Germinal center (tissue), 1 donor: Measurements from ENCODE around the gene HSDL1.
"Not testable (repeated sequence)": the region's sequence is repeated elsewhere in the genome, so short reads cannot be mapped to it uniquely, and the experiment has no call there.

Experiments
- DNase-seq: peaks from one replicate; pipeline ENCODE4 v3.0.0; 2012; ENCODE audit warnings: mixed read lengths, low spot score

The HSDL1 gene

DNA sequence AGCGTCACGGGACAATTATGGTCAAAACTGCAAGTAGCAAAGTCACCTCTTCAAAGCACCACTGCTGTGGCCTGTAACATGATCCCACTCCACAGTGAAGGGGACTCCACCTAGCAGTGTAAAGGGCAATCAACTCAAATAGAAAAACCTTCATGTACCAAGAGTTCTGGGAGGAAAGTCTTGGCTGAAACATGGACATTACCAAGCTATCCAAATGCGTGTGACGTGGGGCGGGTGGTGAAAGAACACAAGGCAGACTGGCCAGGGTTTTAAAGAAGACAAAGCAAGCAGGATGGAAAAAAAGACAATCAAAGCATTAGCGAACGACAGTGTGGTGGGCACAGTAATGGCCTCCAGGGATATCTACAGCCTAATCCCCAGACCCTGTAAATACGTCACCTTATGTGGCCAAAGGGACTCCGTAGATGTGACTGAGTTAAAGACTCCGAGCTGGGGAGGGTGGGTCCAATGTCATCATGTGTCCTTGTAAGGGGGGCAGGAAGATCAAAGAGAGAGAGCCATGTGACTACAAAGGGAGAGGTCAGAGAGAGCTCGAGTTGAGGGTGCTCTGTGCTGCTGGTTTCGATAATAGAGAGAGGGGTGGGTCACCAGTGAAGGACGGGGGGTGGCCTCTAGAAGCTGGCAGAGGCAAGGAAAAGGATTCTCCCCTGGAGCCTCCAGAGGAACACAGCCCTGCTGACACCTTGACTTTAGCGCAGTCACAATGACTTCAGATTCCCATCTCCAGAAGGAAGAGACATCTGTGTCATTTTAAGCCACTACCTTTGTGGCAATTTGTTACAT, 6.0 kb downstream of the HSDL1 start:
- no peak for DNase-seq

- DNase-seq = no peak
Measured at GRCh38 chr16:84138500-84138823, 6.5 kb downstream of the HSDL1 start.

DNA sequence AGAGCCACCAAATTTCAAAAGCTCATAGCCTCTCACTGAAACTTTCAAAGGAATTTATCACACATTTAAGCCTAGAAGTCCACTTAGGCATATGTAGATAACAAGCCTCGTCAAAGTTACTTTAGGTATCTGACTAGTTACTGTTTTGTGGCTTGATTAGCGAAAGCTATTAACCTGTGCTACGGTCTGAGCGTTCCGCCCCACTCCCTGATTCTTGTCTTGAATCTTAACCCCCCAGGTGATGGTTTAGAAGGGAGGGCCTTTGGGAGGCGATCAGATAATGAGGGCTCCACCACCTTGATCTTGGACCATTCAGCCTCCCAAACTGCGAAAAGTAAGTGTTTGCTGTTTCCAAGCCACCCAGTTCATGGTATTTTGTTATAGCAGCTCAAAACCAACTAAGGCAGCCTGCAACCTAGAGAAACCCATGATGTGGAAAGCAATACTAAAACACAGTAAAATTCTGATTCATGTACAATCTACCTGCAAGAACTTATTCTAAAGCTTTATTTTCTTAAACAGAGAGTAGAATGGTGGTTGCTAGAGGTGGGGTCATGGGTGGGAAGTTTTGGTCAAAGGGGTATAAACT, 7.1 kb downstream of the HSDL1 start:
- DNase-seq = no peak

DNA sequence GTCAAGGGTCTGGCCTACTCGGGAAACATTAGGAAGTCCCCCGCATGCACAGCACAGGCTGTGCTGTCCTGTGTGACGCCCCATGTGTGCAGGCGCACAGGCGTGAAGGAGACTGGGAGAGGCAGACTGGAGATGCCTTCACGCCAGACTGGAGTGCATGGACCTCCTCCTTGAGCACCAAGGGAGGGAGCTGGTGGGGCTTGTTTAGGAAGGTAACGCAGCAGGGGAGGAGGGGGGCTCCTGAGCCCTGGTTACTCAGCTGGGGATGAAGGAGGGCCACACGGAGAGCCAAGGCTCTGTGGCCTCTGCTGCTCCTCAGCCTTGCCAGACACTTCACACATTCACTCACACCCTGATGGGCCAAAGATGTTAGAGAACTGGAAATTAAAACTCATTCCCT, 7.7 kb downstream of the HSDL1 start:
- no peak for DNase-seq

DNA sequence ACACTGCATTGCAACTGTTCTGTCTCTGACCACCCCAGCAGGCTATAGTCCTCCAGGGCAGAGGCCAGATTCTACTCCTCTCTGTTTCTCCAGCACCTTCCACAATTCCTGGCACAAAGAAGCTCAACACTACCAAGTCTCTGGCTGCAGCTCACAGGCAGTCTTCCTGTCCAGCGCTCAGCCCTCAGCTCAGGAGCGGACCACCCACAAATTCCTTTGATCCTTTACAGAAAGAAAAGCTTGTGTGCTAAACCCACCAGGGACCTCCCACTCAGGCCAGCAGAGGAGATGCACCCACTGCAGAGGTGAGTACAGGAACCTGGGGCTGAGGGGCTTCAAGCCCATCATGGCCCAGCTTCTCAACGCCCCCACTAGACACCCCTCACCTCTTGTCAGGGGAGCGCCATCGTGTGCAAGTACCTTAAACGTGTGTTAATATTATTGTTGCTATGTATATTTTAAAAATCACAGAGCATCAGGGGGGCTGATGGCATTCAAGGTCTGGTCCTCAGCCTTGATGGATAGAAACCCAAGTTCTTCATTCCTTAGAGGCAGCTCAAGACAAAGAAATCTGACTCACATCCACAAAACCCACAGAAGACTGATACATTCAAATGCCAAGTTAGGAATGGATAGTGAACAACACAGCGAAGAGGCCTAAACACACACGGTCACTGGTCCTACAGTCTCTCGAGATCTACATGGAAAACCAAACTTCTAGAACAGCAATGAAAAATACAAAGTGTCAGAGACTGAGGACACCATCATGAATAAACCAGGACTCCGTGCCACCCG, 8.4 kb downstream of the HSDL1 start:
- no peak for DNase-seq

- DNase-seq = no peak
Measured at GRCh38 chr16:84132527-84133285, 12.3 kb downstream of the HSDL1 start.

GRCh38 chr16:84131117-84131516, 13.9 kb downstream of the HSDL1 start:
- DNase-seq = no peak

DNA sequence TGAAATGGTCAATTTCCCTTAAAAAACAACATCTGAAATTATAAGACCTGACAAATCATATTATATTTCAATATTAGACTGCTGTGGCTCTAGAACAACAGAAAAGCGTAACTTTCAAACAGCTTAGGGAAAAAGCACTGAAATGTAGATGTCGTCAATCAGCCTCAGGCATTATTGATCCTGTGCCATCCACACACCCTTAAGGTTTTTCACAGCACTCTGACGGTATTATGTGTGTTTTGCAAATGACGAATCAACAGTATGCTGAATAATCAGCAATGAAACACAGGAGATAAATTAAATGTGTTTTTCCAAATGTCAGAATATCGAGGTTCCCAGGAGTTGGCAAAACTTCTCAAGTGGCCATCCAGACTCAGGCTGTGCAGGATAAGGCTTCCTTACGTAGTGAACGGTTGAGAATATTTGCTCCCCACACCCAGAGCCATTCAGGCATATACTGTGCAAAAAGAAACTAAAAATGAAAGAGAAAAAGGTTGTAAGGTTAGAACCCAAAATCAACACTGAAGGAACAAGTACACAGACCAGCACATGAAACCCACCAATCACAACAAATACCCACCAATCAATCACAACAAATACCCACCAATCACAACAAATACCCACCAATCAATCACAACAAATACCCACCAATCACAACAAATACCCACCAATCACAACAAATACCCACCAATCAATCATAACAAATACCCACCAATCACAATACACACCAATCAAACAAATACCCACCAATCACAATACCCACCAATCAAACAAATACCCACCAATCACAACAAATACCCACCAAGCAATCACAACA, 20.5 kb downstream of the HSDL1 start:
- DNase-seq = no peak

- DNase-seq = no peak
Measured at GRCh38 chr16:84121007-84121406, 24.0 kb downstream of the HSDL1 start.

- DNase-seq = no peak
Measured at GRCh38 chr16:84120023-84120422, 25.0 kb downstream of the HSDL1 start.

- DNase-seq = no peak
Measured at GRCh38 chr16:84119368-84119767, 25.6 kb downstream of the HSDL1 start.

- DNase-seq = not testable (repeated sequence)
Measured at GRCh38 chr16:84118315-84118714, 26.7 kb downstream of the HSDL1 start.

- peak; percentile 49 for DNase-seq
Measured at GRCh38 chr16:84117494-84117843, 27.5 kb downstream of the HSDL1 start.

DNA sequence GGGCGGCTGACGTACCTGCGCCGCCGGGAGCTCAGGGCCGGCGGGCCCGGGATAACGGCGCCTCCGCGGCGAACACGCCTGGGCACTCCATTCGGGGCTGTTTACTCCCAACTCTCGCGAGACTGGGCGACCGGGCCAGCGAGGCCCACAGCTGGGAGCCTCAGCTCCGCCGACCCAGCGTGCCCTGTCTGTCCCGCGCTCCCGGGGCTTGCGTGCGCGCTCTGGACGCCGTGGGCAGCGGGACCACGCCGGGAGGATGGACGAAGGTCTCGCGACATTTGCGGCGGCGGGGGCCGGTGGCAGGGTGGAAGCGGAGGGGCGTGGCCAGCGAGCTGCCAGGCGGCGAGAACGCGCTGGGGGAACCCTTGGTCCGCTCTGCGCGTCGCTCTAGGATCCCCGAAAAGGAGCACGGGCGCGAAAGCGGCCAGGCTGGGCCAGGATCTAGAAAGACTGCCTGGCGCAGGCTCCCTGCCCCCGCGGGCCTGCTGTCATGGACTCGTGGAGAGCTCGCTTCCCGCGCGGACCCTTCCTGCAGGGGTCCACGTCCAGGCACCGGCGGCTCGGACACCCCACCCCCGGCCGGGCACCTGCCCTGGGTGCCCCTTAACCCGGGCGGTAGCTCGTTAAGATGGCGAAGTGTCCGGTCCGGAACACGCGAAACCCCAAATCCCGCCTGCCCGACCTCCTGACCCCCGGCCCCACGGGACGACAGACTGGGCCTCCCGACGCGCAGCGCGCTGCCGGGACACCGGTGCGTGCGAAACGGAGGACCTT, 28.1 kb downstream of the HSDL1 start, which contains the start of gene MBTPS1:
MBTPS1 (minus strand) TSS at position 223 of the 774 bp plus-strand sequence. CDS start 15,159 bp downstream, outside the sequence.
- peak; percentile 95 for DNase-seq

GRCh38 chr16:84115919-84116719, 28.9 kb downstream of the HSDL1 start:
- DNase-seq = no peak

DNA sequence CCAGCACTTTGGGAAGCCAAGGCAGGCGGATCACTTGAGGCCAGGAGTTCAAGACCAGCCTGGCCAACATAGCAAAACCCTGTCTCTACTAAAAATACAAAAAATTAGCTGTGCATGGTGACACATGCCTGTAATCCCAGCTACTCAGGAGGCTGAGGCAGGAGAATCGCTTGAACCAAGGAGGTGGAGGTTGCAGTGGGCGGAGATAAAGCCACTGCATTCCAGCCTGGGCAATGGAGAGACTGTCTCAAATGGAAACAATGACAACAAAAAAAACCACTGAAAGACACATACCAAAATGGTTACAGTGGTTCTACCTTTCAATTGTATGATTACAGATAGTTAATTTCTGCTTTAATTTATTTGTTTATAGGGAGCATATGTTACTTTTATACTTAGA, 33.0 kb downstream of the HSDL1 start:
- not testable (repeated sequence) for DNase-seq

- no peak for DNase-seq
Measured at GRCh38 chr16:84111525-84111924, 33.5 kb downstream of the HSDL1 start.

- DNase-seq = no peak
Measured at GRCh38 chr16:84110527-84110926, 34.5 kb downstream of the HSDL1 start.

DNA sequence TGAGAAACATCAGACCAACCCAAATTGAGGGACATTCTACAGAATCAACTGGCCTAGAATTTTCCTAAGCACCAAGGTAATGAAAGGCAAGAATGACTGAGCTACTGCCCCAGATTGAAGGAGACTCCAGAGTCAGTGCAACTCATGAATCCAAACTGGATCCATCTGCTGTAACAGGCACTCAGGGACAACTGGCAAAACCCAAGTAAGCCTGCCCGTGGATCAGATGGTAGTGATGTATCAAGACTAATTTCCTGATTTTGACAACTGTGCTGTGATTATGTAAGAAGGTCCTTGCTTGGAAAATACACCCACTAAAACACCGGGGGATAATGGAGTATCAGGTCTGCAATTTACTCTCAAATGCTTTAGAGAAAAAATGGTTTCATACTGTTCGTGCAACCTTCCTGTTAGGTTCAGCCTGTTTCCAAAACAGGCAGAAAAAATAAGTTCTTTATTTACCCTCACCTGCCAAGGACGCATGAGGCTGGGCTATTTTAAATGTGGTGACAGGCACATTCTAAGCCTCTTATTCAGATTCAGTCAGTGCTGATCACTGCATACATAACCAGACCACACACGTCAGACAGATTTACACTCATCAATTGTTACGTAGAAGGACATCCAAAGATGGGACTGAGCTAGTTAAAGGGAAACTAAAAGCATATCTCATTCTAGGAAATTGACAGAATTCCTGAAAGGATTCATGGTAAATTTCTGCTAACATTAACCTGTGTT, 35.2 kb downstream of the HSDL1 start:
- DNase-seq = no peak
